ENCODE measurements around the gene SMIM35.

Gene SMIM35

GRCh38 chr11:118003456-118003855, 83.3 kb downstream of the SMIM35 start:
- DNase-seq (ENCODE audit: low read depth in 2 of 2): no peak

GRCh38 chr11:118002541-118003423, 84.0 kb downstream of the SMIM35 start:
- no peak for DNase-seq (ENCODE audit: low read depth in 2 of 2)

GRCh38 chr11:118002010-118002540, 84.7 kb downstream of the SMIM35 start:
- DNase-seq (ENCODE audit: low read depth in 2 of 2): no peak

GRCh38 chr11:118001494-118001971, 85.2 kb downstream of the SMIM35 start:
- DNase-seq (ENCODE audit: low read depth in 2 of 2): no peak

GRCh38 chr11:118000850-118001228, 85.9 kb downstream of the SMIM35 start:
- DNase-seq (ENCODE audit: low read depth in 2 of 2): no peak

GRCh38 chr11:118000067-118000849, 86.5 kb downstream of the SMIM35 start:
- no peak for DNase-seq (ENCODE audit: low read depth in 2 of 2)

GRCh38 chr11:117999354-117999993, 87.3 kb downstream of the SMIM35 start:
- no peak for DNase-seq (ENCODE audit: low read depth in 2 of 2)

- no peak for DNase-seq (ENCODE audit: low read depth in 2 of 2)
Measured at GRCh38 chr11:117998664-117999353, 88.0 kb downstream of the SMIM35 start.

GRCh38 chr11:117997823-117998579, 88.8 kb downstream of the SMIM35 start:
- DNase-seq (ENCODE audit: low read depth in 2 of 2): no peak

- DNase-seq (ENCODE audit: low read depth in 2 of 2): no peak
Measured at GRCh38 chr11:117997406-117997805, 89.4 kb downstream of the SMIM35 start.

- no peak for DNase-seq (ENCODE audit: low read depth in 2 of 2)
Measured at GRCh38 chr11:117996058-117996457, 90.7 kb downstream of the SMIM35 start.

GRCh38 chr11:117995472-117995871, 91.3 kb downstream of the SMIM35 start:
- no peak for DNase-seq (ENCODE audit: low read depth in 2 of 2)

- DNase-seq (ENCODE audit: low read depth in 2 of 2): no peak
Measured at GRCh38 chr11:117993988-117994745, 92.6 kb downstream of the SMIM35 start.

- DNase-seq (ENCODE audit: low read depth in 2 of 2): no peak
Measured at GRCh38 chr11:117992620-117993019, 94.1 kb downstream of the SMIM35 start.

GRCh38 chr11:117992136-117992535, 94.6 kb downstream of the SMIM35 start:
- DNase-seq (ENCODE audit: low read depth in 2 of 2): no peak

GRCh38 chr11:117989351-117990102, 97.2 kb downstream of the SMIM35 start:
- DNase-seq (ENCODE audit: low read depth in 2 of 2): no peak

GRCh38 chr11:117986981-117987574, 99.7 kb downstream of the SMIM35 start:
- peak in 1 of 2 donors; percentile 32 for DNase-seq (ENCODE audit: low read depth in 2 of 2)
